IMR-90 (cell line): ENCODE results near the gene HOXB2. TPM values are rescaled to one million over a fixed set of nuclear protein-coding genes. Genes with fewer than 3 reads are reported as not detected.

Experiments used
- ATAC-seq: fragments of 200-7000 bp; cut with Tn5 transposase; 2 replicates; pipeline ENCODE4 v1.9.1; 2020; ENCODE audit warnings: low read depth, mild to moderate bottlenecking, moderate library complexity
- BruUV-seq: library from RNA; stranded (reverse); fragments of 400-500 nt; replicated peaks from 2 replicates; lab custom pipeline; 2021; lab: Mats Ljungman, UMichigan
- CTCF ChIA-PET: fragments of 300-600 bp; formaldehyde crosslinking; extraction: SDS; loops from one replicate; lab custom pipeline; 2021; ENCODE audit warnings: antibody characterized with exemption; lab: Yijun Ruan, JAX
- POLR2A ChIA-PET: fragments of 300-600 bp; sonication (Branson Sonifier 250); formaldehyde crosslinking; loops from one replicate; lab custom pipeline; 2022; ENCODE audit warnings: antibody characterized with exemption; ENCODE audit not compliant: unreplicated experiment; lab: Charles Lee
- DNase-seq: peaks from one replicate; pipeline ENCODE4 v3.0.0; 2013
- H2AFZ ChIP-seq: replicated peaks from 2 replicates; pipeline ENCODE3; 2013; ENCODE audit warnings: low read length, mild to moderate bottlenecking; ENCODE audit not compliant: poor library complexity
- H2AK5ac ChIP-seq: 2 replicates; pipeline ENCODE4 v1.6.1; 2013; ENCODE audit warnings: low read depth, low read length, inconsistent platforms
- H2AK9ac ChIP-seq: replicated peaks from 2 replicates; pipeline ENCODE3; 2013; ENCODE audit warnings: mild to moderate bottlenecking, low read depth, low read length, moderate library complexity; ENCODE audit not compliant: poor library complexity
- H2BK120ac ChIP-seq: 2 replicates; pipeline ENCODE4 v1.6.1; 2013; ENCODE audit warnings: low read depth, low read length, inconsistent platforms
- H2BK15ac ChIP-seq: 3 replicates; pipeline ENCODE4 v1.6.1; 2013; ENCODE audit warnings: low read depth, low read length, inconsistent platforms
- H2BK20ac ChIP-seq: 2 replicates; pipeline ENCODE4 v1.6.1; 2013; ENCODE audit warnings: low read depth, mild to moderate bottlenecking, inconsistent platforms, low read length, moderate library complexity
- H2BK5ac ChIP-seq: 2 replicates; pipeline ENCODE4 v1.6.1; 2013; ENCODE audit warnings: mild to moderate bottlenecking, low read depth, low read length, inconsistent platforms; ENCODE audit not compliant: poor library complexity, severe bottlenecking
- H3K14ac ChIP-seq: replicated peaks from 2 replicates; pipeline ENCODE4 v1.6.1; 2013; ENCODE audit warnings: low read depth, low read length, inconsistent platforms
- H3K18ac ChIP-seq: 2 replicates; pipeline ENCODE4 v1.6.1; 2013; ENCODE audit warnings: low read depth, low read length, control low read depth
- H3K23ac ChIP-seq: 2 replicates; pipeline ENCODE4 v1.6.1; 2013; ENCODE audit warnings: low read depth, low read length, inconsistent platforms
- H3K27ac ChIP-seq: 2 replicates; pipeline ENCODE4 v1.5.1; 2013; ENCODE audit warnings: mild to moderate bottlenecking, control low read depth, low read length; ENCODE audit not compliant: insufficient read depth
- H3K27me3 ChIP-seq: 2 replicates; pipeline ENCODE4 v1.6.1; 2013; ENCODE audit warnings: low read length; ENCODE audit not compliant: control insufficient read depth, insufficient read depth
- H3K36me3 ChIP-seq: 2 replicates; pipeline ENCODE4 v1.6.1; 2013; ENCODE audit warnings: low read length, mixed read lengths; ENCODE audit not compliant: control insufficient read depth, insufficient read depth
- H3K4ac ChIP-seq: 2 replicates; pipeline ENCODE4 v1.6.1; 2013; ENCODE audit warnings: low read depth, low read length, inconsistent platforms
- H3K4me1 ChIP-seq: 2 replicates; pipeline ENCODE4 v1.6.1; 2013; ENCODE audit warnings: low read length, mixed read lengths; ENCODE audit not compliant: control insufficient read depth, insufficient read depth
- H3K4me2 ChIP-seq: 2 replicates; pipeline ENCODE4 v1.6.1; 2013; ENCODE audit warnings: low read depth, mild to moderate bottlenecking, control low read depth, low read length, moderate library complexity
- H3K4me3 ChIP-seq: 2 replicates; pipeline ENCODE4 v1.5.1; 2013; ENCODE audit warnings: low read depth, mild to moderate bottlenecking, control low read depth, low read length, moderate library complexity; ENCODE audit not compliant: insufficient read depth
- H3K56ac ChIP-seq: 2 replicates; pipeline ENCODE4 v1.6.1; 2013; ENCODE audit warnings: low read length, inconsistent platforms; ENCODE audit not compliant: insufficient read depth; ENCODE audit errors: extremely low read depth
- H3K79me1 ChIP-seq, 2 experiments: 2 replicates each; pipeline ENCODE4 v1.6.1; 2013; ENCODE audit warnings: low read length in 2 of 2, inconsistent platforms in 1 of 2, low read depth in 1 of 2
- H3K9ac ChIP-seq: 2 replicates; pipeline ENCODE4 v1.6.1; 2013; ENCODE audit warnings: low read depth, low read length, control low read depth
- H3K9me1 ChIP-seq: 2 replicates; pipeline ENCODE4 v1.6.1; 2013; ENCODE audit warnings: low read length, inconsistent platforms; ENCODE audit not compliant: insufficient read depth
- H3K9me3 ChIP-seq: 2 replicates; pipeline ENCODE4 v1.6.1; 2013; ENCODE audit warnings: low read length; ENCODE audit not compliant: control insufficient read depth, insufficient read depth
- H4K20me1 ChIP-seq: 2 replicates; pipeline ENCODE4 v1.6.1; 2013; ENCODE audit warnings: low read length, inconsistent platforms; ENCODE audit not compliant: insufficient read depth
- H4K5ac ChIP-seq: 2 replicates; pipeline ENCODE4 v1.6.1; 2013; ENCODE audit warnings: mild to moderate bottlenecking, low read depth, low read length, control low read depth
- H4K8ac ChIP-seq, 2 experiments: 2 replicates each; pipeline ENCODE4 v1.6.1; 2013; ENCODE audit warnings: low read depth in 2 of 2, low read length in 2 of 2, control low read depth in 1 of 2, inconsistent platforms in 1 of 2
- H4K91ac ChIP-seq: 2 replicates; pipeline ENCODE4 v1.6.1; 2013; ENCODE audit warnings: low read depth, low read length, inconsistent platforms; ENCODE audit not compliant: insufficient read depth
- MAFK ChIP-seq: IDR thresholded peaks from 2 replicates; pipeline ENCODE4 v1.6.1; 2012; ENCODE audit warnings: low read depth, low read length, improper control_type of control experiment
- MAZ ChIP-seq: IDR thresholded peaks from 2 replicates; pipeline ENCODE4 v1.6.1; 2012; ENCODE audit warnings: low read depth, mild to moderate bottlenecking, low read length, improper control_type of control experiment, moderate library complexity, borderline replicate concordance
- RAD21 ChIP-seq: IDR thresholded peaks from 2 replicates; pipeline ENCODE4 v1.6.1; 2012; ENCODE audit warnings: low read length, improper control_type of control experiment
- WGBS, 2 experiments: methylation state at CpG; one replicate each; pipeline versions ENCODE4 v1.1.5 to v1.1.7; 2013; ENCODE audit warnings: missing lambda C conversion rate in 2 of 2; ENCODE audit not compliant: insufficient read length in 1 of 2; ENCODE audit errors: extremely low coverage in 2 of 2; 5-methylcytosine and 5-hydroxymethylcytosine counted together
- dilution Hi-C: fragments of 300-500 bp; cut with HindIII; formaldehyde crosslinking; loops from one replicate; pipeline ENCODE4 v1.14.3; 2018; ENCODE audit warnings: low sequenced_read_pairs; ENCODE audit not compliant: unreplicated experiment
- in situ Hi-C: fragments of 300-500 bp; cut with MboI; formaldehyde crosslinking; loops from 3 replicates; pipeline ENCODE4 v1.14.3; 2019; ENCODE audit warnings: low sequenced_read_pairs, inconsistent platforms, mixed read lengths
- intact Hi-C: fragments of 100-400 bp; cut with micrococcal nuclease; formaldehyde crosslinking; loops from 2 replicates; pipeline ENCODE4 v1.10.0; 2022
- polyA plus RNA-seq, 3 experiments: library from polyadenylated mRNA; depleted of rRNA; stranded (reverse); fragments of >200 nt; gene quantifications; 2 replicates each; pipeline ENCODE4 v1.2.3, GENCODE V29; 2012; ENCODE audit warnings: low replicate concordance in 1 of 3
- total RNA-seq: library from RNA; depleted of rRNA; stranded (reverse); fragments of >200 nt; gene quantifications from 2 replicates; pipeline ENCODE4 v1.2.3, GENCODE V29; 2012

HOXB2 gene
- total and polyA plus RNA-seq, 2 of the 4 experiments (the other 2 are of a cell fraction) = 2.7 to 29.9 TPM

- Histone ChIP-seq H3K18ac (peak overlapping the region; percentile 81), H2BK15ac (peak overlapping the region; percentile 6; the same call in 1 of the 3 replicates), H3K9me1 (peaks cover 23% of the 10 kb centered on the region), H2BK5ac (peak overlapping the region; percentile 80), H2AK9ac (peak overlapping the region; percentile 71), H3K9me3 (no peaks in the 10 kb centered on the region), H3K23ac (peak overlapping the region; percentile 96), H3K27me3 (no peaks in the 10 kb centered on the region), H3K9ac (peak overlapping the region; percentile 78), H3K4ac (peak overlapping the region; percentile 91), H4K91ac (peak overlapping the region; percentile 42), H4K20me1 (peaks cover 34% of the 10 kb centered on the region), H3K4me1 (peaks cover 76% of the 10 kb centered on the region), H2BK20ac (no peak overlapping the region), H3K4me3 (peak overlapping the region; percentile 46), H3K14ac (peak overlapping the region; percentile 91), H2AFZ (no peak overlapping the region), H4K5ac (peak overlapping the region; percentile 86; the same call in 1 of the 2 replicates), H2BK120ac (peak overlapping the region; percentile 29; the same call in 1 of the 2 replicates), H4K8ac (peak overlapping the region in 1 of 2 experiments; percentile 73; a peak in 1 of 4 replicates), H3K27ac (peak overlapping the region; percentile 93), H3K4me2 (peak overlapping the region; percentile 88), H3K79me1 (peaks cover 0 to 24% of the 10 kb centered on the region in 2 experiments; a peak in 2 of 4 replicates), H3K36me3 (peaks cover 39% of the 10 kb centered on the region; the same call in 1 of the 2 replicates), H3K56ac (peak overlapping the region; percentile 19; the same call in 1 of the 2 replicates), H2AK5ac (peak overlapping the region; percentile 69)
- TF ChIP-seq MAFK = no peak
- TF ChIP-seq RAD21 = no peak
- no peak for TF ChIP-seq MAZ
- in situ Hi-C loops = no loop called here
- ATAC-seq = no peak
- no peak for DNase-seq
- ChIA-PET CTCF (interaction anchor here (0.6 kb wide), 1 partner anchor 677 kb away, joined by 6 read pairs; no protein-coding TSS in a partner anchor), POLR2A (interaction anchor here (0.5 to 0.9 kb wide), 3 partner anchors 14 to 437 kb away, joined by 3 to 9 read pairs (median 3); no protein-coding TSS in a partner anchor)
- 0% methylated on average over 4 of the region's 10 CpGs; no CpG with 5 or more reads in 1 of the 2 experiments for WGBS, 2 experiments
- intact Hi-C loops = no loop called here
- dilution Hi-C loops = no loop called here
- no TSS peak for BruUV-seq
Measured at GRCh38 chr17:48563867-48564187, 18.9 kb upstream of the HOXB2 start.
